Measurements from ENCODE around the gene ZNF519.
"Not testable (repeated sequence)": the region's sequence is repeated elsewhere in the genome, so short reads cannot be mapped to it uniquely, and the experiment has no call there.

Gene ZNF519

DNA sequence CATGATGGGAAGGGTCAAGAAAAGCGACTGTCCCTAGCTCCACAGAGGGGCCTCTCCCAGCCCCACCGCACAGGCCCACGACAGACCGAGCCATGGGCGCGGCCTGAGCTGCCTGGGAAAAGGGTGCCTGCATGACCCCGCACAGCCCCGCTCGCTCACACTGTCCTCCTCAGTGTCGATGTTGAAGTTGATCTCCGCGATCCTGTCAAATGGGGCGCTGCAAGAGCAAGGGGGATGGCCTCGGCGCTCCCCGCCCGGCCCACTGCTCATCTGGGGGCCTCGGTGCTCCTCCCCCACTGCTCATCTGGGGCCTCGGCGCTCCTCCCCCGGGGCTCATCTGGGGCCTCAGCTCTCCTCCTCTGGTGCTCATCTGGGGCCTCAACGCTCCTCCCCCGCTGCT, 14.5 kb upstream of the ZNF519 start:
- DNase-seq, result not testable (repeated sequence)

DNA sequence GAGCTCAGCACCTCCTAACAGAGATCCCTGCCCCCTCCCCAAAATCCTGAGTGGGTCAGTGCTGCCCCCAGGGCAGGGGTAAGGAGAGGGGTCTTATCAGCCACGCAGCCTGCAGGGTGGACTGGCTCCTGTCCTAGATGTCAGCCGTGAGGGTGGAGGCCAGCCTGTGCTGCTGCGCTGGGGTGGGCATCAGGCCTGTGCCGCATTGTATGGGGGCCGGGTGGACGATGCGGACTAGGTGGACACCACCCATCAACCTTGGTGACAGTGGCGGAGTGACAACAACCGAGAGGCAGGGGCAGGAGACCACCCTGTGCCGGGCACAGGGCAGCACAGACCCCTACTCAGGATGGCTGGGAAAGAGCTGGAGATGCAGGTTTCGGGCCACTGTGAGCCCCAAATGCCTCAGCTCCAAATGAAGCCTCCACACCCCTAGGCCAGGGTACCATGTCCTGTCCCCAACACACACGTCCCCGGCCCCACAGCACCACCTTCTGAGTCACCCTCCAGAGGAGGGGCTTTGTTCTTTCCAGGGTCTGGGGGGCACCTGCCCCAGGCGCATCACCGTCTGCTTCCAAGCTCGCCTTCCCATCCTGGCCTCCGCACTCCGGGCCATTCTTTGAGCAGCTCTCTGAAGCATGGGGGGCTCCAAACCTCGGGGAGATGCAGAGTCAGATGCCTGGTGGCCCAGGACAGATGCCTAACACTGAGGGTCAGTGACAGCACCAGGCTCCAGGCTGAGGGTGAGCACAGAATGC, 13.5 kb upstream of the ZNF519 start:
- DNase-seq, result not testable (repeated sequence)

DNA sequence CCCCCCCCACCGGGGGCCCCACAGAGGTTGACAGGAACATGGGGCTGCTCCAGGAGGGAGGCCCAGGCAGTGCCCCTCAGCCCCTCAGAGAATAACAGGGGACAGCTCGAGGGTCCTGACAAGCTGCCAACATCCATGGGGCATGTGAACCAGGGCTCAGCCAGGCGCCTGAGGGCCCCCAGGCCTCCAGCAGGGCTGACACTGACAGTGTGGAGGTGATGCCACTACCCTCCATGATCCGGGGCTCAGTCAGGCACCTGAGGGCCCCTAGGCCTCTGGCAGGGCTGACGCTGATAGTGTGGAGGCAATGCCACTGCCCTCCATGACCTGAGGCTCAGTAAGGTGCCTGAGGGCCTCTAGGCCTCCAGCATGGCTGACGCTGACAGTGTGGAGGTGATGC, 12.8 kb upstream of the ZNF519 start:
- DNase-seq, result not testable (repeated sequence)

DNA sequence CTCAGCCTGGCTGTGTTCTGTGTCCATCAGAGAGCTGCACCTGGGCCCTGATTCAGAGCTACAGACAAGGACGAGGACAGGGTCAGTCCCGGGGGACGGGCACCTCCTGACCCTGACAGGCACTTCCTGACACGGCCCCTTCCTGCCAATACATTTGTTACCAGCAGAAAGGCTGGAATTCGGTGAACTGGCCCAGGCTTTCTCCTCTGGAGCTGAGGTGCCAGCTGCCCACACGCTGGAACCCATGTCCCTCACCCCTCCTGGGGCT, 12.3 kb upstream of the ZNF519 start:
- no peak for DNase-seq

DNA sequence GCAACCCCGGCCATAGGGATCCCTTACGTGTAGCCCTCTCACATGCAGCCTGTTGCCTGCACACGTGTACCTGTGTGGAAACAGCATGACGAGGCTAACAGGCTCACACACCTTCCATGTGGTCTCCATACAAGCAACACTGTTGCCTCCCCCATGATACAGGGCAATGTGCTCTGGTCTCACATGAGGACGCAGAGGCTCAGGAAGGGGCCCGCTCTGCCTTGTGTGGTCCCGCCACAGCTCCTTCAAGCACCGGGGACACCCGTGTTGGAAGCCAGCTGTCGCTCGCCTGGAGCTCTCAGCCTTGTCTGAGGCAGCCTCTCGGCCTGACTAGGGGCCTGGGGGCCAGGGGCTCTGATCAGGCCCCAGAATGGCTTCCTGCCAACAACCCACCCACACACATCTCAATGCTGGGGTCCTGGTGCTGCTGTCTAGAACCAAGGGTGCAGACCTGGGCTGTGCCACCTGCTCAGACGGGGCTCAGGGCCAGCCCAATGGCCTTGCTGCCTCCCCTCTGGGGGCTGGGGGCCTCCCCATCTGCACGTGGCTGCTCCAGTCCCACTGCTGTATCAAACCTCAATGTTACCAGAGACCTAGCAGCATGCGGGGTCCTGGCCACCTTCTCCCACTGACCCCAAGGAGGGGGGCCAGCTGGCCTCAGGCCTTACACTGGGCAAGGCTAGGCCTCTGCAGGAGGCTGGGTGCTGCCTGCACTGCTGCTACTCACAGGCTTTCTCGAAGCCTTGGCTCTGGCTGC, 11.8 kb upstream of the ZNF519 start:
- DNase-seq, result not testable (repeated sequence)

DNA sequence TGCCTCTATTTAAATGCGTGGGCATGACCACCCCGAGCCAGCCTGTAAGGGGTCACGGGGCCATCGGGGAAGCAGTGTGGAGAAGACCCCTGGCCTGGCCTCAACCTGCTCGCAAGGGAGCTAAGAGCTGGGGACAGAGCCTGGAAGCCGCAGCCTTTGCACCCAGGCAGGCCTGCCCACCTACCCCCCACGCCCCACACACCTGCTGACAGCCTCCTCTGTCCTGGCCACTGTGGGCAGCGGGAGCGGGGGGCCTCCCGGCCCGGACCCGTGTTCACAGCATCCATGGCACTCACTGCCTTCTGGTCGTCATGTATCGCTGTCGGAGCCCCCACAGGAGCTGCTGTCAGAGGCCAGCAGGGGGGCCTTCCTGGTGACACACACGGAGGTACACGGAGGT, 11.2 kb upstream of the ZNF519 start:
- not testable (repeated sequence) for DNase-seq

DNA sequence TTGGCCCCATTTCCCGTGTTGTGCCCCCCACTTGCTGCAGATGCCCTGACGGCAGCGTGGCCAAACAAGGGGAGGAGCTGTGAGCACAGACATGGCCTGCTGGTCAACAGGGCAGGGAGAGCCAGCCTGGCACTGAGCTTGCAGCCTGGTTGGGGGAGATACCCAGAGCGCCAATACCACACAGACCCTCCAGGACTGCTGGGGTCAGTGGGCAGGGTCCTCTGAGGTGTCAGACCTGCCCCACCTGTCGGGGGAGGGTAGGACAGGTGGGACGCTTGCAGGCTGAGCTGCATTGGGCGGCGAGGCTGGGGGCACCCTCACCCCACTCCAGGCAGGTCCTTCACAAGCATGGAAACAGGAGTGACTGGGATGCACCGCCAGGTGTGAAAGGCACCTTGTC, 9.9 kb upstream of the ZNF519 start:
- not testable (repeated sequence) for DNase-seq

DNA sequence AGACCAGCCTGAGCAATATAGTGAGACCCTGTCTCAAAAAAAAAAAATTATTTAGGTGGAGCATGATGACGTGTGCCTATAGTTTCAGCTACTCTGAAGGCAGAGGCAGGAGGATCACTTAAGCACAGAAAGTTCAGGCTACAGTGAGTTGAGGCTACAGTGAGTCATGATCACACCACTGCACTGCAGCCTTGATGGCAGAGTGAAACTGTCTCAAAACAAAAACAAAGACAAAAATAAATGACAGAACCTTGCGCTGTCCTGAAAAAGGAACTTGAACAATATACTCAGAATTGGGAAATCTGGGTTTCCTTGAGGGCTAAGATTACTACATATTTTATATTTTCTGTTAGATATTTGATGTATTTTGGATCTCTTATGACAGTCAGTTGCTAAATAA, 7.3 kb upstream of the ZNF519 start:
- not testable (repeated sequence) for DNase-seq

DNA sequence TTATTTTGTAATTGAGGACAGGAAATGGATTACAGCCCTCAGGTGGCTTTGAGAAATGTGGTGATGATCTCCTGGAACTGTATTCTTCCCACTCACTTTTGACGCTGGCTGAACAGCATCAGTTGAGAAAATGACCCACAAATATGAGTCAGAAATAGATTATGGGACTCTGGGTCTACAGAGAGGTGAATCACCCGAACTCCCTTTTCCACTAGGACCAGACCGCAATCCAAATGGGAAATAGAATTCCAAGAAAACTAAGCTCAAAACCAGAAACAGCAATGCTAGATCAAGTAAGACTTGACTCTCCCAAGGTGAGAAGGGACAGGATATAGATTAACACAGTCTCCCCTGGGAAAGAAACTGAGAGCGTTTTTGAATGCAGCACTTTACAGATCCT, 5.7 kb upstream of the ZNF519 start:
- not testable (repeated sequence) for DNase-seq

DNA sequence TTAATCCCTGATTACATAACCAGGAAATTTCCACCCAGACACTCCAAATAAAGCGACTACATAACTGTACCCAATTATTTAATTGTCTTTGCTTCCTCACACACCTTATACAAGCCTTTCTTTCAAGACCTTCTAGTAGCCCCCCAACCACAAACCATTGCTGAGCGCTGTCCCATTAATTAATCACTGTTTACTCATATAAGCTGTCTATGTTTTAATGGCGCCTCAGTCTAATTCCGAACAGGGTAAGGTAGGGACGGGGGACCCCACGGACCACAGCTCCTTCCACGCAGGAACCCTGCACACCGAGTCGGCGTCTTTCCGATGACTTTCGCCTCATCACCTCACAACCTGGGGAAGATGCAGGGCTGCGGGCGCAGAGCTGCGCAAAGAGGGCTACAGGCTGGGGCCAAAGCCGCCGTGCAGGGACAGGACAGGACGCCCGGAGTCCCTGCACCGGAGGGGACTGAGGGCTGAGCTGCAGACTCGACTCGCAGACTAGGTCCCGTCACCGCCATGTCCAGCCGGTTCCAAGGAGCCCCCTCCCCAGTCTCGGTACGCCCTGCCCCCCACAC, 452 bp downstream of the ZNF519 start:
- DNase-seq, result not testable (repeated sequence)

DNA sequence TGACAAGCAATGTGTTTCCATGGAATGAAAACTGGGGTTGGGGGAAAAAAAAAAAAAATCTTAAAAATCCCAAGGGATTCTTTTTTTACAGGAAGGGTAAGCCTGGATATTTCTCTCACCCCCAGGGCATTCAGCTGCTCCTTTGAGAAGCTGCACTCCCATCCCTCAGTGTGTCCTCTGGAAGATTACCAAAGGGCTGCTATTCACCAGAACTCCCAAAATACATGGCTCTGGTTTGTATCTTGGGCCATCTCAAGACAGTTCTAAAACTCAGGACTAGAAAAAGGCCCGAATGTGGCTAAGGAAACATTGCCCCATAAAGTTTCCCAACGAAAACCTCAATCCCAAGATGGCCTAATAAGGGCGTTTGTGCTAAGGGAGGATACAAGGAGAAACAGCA, 1.4 kb downstream of the ZNF519 start:
- DNase-seq, result not testable (repeated sequence)

DNA sequence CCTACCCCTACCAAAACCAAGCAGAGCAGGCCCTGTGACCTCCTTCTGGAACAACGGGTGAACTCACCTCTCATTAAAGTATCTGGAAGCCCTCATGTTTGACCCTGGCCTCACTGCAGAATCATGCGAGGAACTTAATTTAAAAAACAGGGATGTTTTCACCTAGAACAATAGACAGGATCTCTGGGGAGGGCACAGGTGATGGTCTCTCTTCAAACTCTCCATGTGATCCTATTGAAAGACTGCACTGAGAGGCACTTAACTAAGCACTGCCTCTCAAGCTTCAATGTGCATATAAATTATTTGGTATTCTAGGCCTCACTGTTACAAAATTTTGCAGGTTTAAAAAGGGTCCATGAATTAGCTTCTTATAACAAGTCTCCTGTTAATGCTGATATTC, 7.5 kb downstream of the ZNF519 start:
- DNase-seq, result no peak

DNA sequence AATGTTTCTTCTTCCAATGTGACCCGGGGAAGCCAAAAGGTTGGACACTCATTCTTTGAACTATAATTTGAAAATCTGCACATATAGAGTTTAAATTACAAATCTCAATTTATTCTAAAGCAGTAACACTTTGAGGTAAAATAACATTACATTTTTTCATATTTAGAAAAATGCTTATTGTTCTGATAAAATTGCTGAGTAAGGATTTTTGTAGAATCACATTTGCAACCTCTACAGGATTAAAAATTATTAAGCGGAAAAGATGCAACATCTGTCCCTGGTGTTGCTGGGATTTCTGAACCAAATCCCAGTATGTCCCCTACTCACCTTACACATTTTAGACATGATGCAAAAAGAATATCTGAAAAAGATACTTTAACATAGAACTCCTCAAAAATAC, 10.1 kb downstream of the ZNF519 start:
- no peak for DNase-seq

DNA sequence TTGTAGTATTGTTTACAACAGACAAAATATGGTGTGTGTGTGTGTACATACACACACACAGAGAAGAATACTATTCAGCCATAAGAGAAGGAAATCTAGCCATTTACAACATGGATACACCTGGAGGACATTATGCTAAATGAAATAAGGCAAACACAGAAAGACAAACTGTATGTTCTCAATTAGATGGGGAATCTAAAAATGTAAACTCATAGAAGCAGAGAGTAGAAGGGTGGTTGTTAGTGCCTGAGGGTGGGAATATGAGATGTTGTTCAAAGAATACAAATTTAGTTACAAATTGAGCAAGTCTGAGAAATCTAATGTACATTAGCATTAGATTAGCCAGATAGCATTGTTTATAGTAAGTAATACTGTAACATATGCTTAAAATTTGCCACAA, 11.3 kb downstream of the ZNF519 start:
- no peak for DNase-seq

DNA sequence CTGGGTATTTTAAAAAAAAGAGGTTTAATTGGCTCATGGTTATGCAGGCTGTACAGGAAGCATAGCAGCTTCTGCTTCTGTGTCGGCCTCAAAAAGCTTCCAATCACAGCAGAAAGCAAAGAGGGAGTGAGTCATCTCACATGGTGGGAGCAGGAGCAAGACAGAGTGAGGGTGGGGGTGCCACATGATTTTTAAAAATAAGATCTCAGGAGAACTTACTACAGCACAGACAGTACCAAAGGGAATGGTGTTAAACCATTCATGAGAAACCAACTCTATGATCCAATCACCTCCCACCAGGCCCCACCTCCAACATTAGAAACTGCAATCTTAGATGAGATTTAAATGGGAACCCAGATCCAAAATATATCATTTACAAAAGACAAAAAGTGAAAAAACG, 14.6 kb downstream of the ZNF519 start:
- DNase-seq, result no peak

DNA sequence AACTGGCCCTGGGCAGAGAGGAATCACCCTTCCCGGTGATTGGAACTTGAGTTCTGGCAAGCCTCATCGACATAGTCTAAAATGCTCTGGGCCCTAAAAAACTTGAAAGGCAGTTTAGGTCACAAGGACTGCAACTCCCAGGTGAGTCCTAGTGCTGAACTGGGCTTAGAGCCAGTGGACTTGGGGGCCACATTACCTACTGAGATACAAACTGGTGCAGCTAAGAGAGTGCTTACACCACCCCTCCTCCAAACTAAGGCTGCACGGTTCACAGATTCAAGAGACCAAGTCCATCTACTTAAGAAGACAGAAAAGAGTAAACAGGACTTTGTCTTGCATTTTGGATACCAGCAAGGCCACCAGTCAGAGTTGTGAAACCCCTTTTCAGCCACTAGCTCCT, 25.3 kb downstream of the ZNF519 start:
- DNase-seq, result no peak

DNA sequence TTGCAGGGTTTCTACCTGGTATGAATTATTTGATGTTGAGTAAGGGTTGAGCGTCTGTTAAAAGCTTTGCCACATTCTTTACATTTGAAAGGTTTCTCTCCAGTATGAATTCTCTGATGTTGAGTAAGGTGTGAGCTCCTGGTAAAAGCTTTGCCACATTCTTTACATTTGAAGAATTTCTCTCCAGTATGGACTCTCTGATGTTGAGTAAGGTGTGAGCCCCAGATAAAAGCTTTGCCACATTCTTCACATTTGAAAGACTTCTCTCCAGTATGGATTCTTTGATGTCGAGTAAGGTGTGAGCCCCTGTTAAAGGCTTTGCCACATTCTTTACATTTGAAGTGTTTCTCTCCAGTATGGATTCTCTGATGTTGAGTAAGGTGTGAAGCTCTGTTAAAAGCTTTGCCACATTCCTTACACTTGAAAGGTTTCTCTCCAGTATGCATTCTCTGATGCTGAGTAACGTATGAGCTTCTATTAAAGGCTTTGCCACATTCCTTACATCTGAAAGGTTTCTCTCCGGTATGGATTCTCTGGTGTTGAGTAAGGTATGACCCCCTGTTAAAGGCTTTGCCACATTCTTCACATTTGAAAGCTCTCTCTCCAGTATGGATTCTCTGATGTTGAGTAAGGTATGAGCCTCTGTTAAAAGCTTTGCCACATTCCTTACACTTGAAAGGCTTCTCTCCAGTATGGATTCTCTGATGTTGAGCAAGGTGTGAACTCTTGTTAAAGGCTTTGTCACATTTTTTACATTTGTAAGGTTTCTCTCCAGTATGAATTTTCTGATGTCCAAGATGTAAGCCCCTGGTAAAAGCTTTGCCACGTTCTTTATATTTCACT, 27.1 kb downstream of the ZNF519 start:
- no peak for DNase-seq

DNA sequence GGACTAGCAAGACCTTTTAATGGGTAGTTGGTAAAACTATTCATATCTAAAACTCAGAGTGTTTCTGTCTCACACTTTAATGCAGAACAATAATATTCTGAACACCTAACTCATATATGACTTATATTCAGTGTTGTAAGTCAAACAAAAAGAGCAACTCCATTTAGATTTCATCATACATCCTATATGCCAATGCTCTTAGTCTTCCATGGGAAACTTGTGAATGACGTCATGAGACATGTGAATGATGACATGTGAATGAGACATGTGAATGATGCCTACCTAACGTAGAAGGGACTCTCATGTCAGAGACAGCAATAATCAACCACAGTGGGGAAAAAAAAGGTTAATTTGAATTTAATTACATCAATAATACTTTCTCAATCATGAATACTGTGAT, 28.0 kb downstream of the ZNF519 start:
- no peak for DNase-seq

DNA sequence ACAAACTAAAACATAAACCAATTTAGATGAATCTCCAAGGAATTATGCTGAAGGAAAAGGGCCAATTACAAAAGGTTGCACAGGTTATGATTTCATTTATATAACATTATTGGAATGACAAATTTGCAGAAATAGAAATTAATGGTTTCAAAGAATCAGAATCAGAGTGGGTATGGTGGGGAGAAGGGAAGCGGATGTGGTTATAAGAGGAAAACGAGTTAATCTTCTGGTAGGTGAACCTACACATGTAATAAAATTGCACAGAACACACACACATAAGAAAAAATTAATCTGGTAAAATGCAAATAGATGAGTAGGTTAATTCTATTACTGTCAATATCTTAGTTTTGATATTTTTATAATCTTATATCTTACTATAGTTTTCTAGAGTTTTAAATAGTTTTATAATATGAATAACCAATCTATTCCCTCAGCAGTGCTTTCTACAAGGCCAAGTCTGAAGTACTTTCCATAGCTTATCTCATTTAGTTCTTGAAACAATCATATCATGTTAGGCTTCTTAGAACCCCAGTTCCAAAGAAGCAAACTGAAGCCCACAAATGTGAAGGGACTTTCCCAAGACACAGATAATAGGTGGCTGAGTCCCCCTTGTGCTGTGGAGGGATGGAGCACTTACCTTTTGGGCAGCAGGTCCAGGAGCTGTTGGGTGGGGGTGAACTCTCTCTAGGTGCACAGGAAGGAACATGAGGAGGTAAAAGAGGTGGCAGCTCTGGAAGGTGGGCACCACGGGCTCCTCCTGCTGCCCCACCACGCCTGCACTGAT, 31.5 kb downstream of the ZNF519 start:
- DNase-seq, result no peak

DNA sequence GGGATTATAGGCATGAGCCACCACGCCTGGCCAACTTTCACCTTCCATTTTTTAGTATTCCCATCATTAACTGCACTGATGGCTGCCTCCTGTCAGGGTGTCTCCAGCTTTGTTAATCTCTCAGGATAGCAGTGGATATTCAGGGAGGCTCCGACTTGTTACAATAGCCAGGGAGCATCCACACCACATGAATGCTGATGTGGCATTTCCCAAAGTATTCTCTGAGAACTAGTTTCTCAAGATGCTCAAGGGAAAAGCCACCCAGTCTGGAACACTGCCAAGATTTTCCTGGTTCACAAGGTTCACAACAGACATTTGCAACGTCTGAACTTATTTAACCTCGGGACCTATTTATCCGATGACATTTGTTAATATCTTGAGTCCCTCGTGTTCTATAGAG, 33.8 kb downstream of the ZNF519 start:
- no peak for DNase-seq

DNA sequence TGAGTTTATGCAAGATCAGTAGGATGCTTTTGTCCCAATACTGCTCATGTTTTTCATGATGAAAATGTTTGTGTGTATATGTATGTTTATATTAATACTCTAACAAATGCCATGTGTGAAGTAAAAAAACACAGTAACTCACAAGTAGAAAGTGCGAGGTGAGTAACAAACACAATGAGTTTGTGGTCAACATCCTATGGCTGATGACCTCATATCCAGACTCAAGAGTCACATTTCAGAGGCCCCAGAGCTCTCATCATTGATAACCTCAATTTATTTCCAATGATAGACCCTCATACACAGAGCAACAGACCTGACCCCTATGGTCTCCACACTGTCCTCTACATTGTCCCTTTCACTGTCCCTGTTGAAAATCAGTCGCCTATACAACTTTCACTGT, 34.5 kb downstream of the ZNF519 start:
- no peak for DNase-seq

DNA sequence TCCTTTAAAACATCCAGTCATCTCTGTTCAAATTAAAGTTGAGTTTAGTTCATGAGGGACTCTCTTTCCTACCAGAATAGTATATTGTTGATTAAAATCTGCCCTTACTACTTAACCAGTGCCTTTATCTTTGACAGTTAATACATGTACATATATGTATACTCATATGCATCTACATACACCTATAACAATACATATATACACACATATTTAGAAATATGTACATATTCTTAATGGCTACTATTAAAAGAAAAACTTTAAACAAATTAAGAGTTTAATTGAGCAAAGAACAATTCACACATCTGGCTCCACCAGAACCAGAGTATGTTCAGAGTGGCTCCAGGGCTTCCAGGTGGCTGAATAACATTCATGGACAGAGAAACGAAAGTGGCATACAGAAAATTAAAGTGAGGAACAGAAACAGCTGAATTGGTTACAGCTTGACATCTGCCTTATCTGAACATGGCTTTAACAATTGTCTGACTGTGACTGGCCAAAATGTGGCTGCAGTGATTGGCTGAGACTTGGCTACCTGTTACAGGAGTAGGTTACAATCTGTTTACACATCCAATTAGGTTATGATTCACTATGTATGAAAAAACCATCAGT, 38.8 kb downstream of the ZNF519 start:
- DNase-seq, result no peak
